Left lobe of liver (tissue), 2 donors: ENCODE measurements around the gene ARMC9. TPM values are rescaled to one million over a fixed set of nuclear protein-coding genes. Genes with fewer than 3 reads are reported as not detected.
"Not testable (repeated sequence)": the region's sequence is repeated elsewhere in the genome, so short reads cannot be mapped to it uniquely, and the experiment has no call there.

Experiments used
- ATAC-seq: fragments of 200-7000 bp; cut with Tn5 transposase; one replicate; pipeline ENCODE4 v1.9.1; 2020; ENCODE audit warnings: mild to moderate bottlenecking, moderate library complexity
- DNase-seq: peaks from one replicate; pipeline ENCODE4 v3.0.0-alpha.2; 2020; ENCODE audit warnings: low spot score
- total RNA-seq: library from RNA; stranded (reverse); gene quantifications from one replicate; pipeline ENCODE4 v1.2.1, GENCODE V29; 2021
- donor health status: DM: no; HTN: no; CAD: no; lungs with moderate emphysema.
- donor health status: DM: no; HTN: yes; CAD: no.

Gene ARMC9
- total RNA-seq, 1 donor from 2014 or later = 1.9 TPM

- no peak for ATAC-seq
- no peak for DNase-seq
Observed at GRCh38 chr2:231335591-231335990, 137.2 kb downstream of the ARMC9 start.

GRCh38 chr2:231336236-231336635 lies 137.8 kb downstream of the ARMC9 start:
- DNase-seq = peak; percentile 11
- no peak for ATAC-seq

- DNase-seq (peak; percentile 28), ATAC-seq (no peak)
Observed at GRCh38 chr2:231336700-231337099, 138.3 kb downstream of the ARMC9 start.

GRCh38 chr2:231337807-231338759 lies 139.7 kb downstream of the ARMC9 start:
- peak; percentile 10 for DNase-seq

GRCh38 chr2:231339316-231339715 lies 140.9 kb downstream of the ARMC9 start:
- ATAC-seq (no peak), DNase-seq (peak; percentile 31)

More at GRCh38 chr2:231337807-231338759, 139.7 kb downstream of the ARMC9 start:
- ATAC-seq = no peak

- ATAC-seq (no peak), DNase-seq (no peak)
Observed at GRCh38 chr2:231341100-231341499, 142.7 kb downstream of the ARMC9 start.

- ATAC-seq (peak; percentile 41), DNase-seq (no peak)
Observed at GRCh38 chr2:231342061-231342711, 143.8 kb downstream of the ARMC9 start.

- DNase-seq = no peak
Observed at GRCh38 chr2:231343006-231343710, 144.7 kb downstream of the ARMC9 start.

GRCh38 chr2:231343988-231344387 lies 145.6 kb downstream of the ARMC9 start:
- DNase-seq (no peak), ATAC-seq (no peak)

More at GRCh38 chr2:231343006-231343710, 144.7 kb downstream of the ARMC9 start:
- no peak for ATAC-seq

- no peak for DNase-seq
Observed at GRCh38 chr2:231344851-231345250, 146.4 kb downstream of the ARMC9 start.

GRCh38 chr2:231347081-231347480 lies 148.7 kb downstream of the ARMC9 start:
- DNase-seq (no peak), ATAC-seq (no peak)

More at GRCh38 chr2:231344851-231345250, 146.4 kb downstream of the ARMC9 start:
- ATAC-seq = no peak

GRCh38 chr2:231347638-231348037 lies 149.2 kb downstream of the ARMC9 start:
- DNase-seq = no peak
- ATAC-seq = no peak

- DNase-seq = no peak
- ATAC-seq = no peak
Observed at GRCh38 chr2:231348173-231348572, 149.7 kb downstream of the ARMC9 start.

GRCh38 chr2:231348704-231349373 lies 150.4 kb downstream of the ARMC9 start:
- ATAC-seq (no peak), DNase-seq (no peak)

GRCh38 chr2:231349374-231349735 lies 150.9 kb downstream of the ARMC9 start:
- not testable (repeated sequence) for ATAC-seq, DNase-seq

- no peak for ATAC-seq
Observed at GRCh38 chr2:231351648-231352047, 153.2 kb downstream of the ARMC9 start.

GRCh38 chr2:231353469-231353868 lies 155.0 kb downstream of the ARMC9 start:
- DNase-seq = no peak
- no peak for ATAC-seq

More at GRCh38 chr2:231351648-231352047, 153.2 kb downstream of the ARMC9 start:
- no peak for DNase-seq

GRCh38 chr2:231355508-231356465 lies 157.4 kb downstream of the ARMC9 start:
- ATAC-seq = no peak
- DNase-seq = no peak

- DNase-seq = no peak
Observed at GRCh38 chr2:231356466-231356844, 158.0 kb downstream of the ARMC9 start.

More at GRCh38 chr2:231356466-231356844, 158.0 kb downstream of the ARMC9 start:
- ATAC-seq = no peak
